Endothelial cell of umbilical vein (primary cell): ENCODE measurements around the gene TMEM121B. TPM values are rescaled to one million over a fixed set of nuclear protein-coding genes. Genes with fewer than 3 reads are reported as not detected.

Source experiments
- BruUV-seq: library from RNA; stranded (reverse); fragments of 400-500 nt; replicated peaks from 2 replicates; lab custom pipeline; 2021; lab: Mats Ljungman, UMichigan
- CTCF ChIA-PET: fragments of 300-600, 350-600 bp; sonication (Branson Sonifier 250); formaldehyde crosslinking; loops from one replicate; lab custom pipeline; 2021; ENCODE audit warnings: antibody characterized with exemption, inconsistent platforms; lab: Charles Lee
- POLR2A ChIA-PET: fragments of 300-600, 350-600 bp; sonication (Branson Sonifier 250); formaldehyde crosslinking; loops from one replicate; lab custom pipeline; 2021; ENCODE audit warnings: antibody characterized with exemption, inconsistent platforms; lab: Charles Lee
- DNase-seq: peaks from one replicate; pipeline ENCODE4 v3.0.0-alpha.2; 2011; ENCODE audit warnings: low read depth, low spot score
- FAIRE-seq: peaks from 2 replicates; lab custom pipeline; 2011; peaks lifted over from hg19 to GRCh38; lab: Jason Lieb, UNC
- H2AFZ ChIP-seq: 2 replicates; pipeline ENCODE4 v1.6.0; 2012; ENCODE audit warnings: low read depth, low read length, control low read depth, inconsistent platforms
- H3K27ac ChIP-seq: 2 replicates; pipeline ENCODE4 v1.5.1; 2011; ENCODE audit warnings: low read depth, mild to moderate bottlenecking, control low read depth, low read length, moderate library complexity; ENCODE audit not compliant: insufficient read depth
- H3K27me3 ChIP-seq, 2 experiments: 2 replicates each; pipeline versions ENCODE4 v1.6.0 to v1.6.1; 2011; ENCODE audit warnings: low read length in 2 of 2, mixed read lengths in 1 of 2; ENCODE audit not compliant: control insufficient read depth in 2 of 2, insufficient read depth in 2 of 2
- H3K36me3 ChIP-seq, 2 experiments: 2 replicates in 1 of 2; 3 replicates in 1 of 2; pipeline ENCODE4 v1.5.1; 2011; ENCODE audit warnings: low read length in 2 of 2, mild to moderate bottlenecking in 1 of 2, moderate library complexity in 1 of 2; ENCODE audit not compliant: control insufficient read depth in 2 of 2, insufficient read depth in 2 of 2; ENCODE audit errors: extremely low read depth in 1 of 2
- H3K4me1 ChIP-seq: 3 replicates; pipeline ENCODE4 v1.5.1; 2011; ENCODE audit warnings: mild to moderate bottlenecking, low read length; ENCODE audit not compliant: control insufficient read depth, insufficient read depth; ENCODE audit errors: extremely low read depth
- H3K4me2 ChIP-seq: 2 replicates; pipeline ENCODE4 v1.6.1; 2011; ENCODE audit warnings: low read length, control low read depth, mixed read lengths; ENCODE audit not compliant: insufficient read depth
- H3K4me3 ChIP-seq, 3 experiments: fragments of 200-600 bp in 1 of 3; sonication (generic), shearing (Covaris generic) in 1 of 3; replicated peaks in 1 of 3; 2 replicates each; pipeline ENCODE4 v1.5.1; 2011 to 2016; ENCODE audit warnings: control low read depth in 3 of 3, low read length in 3 of 3, mild to moderate bottlenecking in 2 of 3, inconsistent platforms in 1 of 3, low read depth in 1 of 3, moderate library complexity in 1 of 3; ENCODE audit not compliant: insufficient read depth in 1 of 3
- H3K79me2 ChIP-seq: 2 replicates; pipeline ENCODE4 v1.6.0; 2012; ENCODE audit warnings: low read length, inconsistent platforms; ENCODE audit not compliant: control insufficient read depth, insufficient read depth
- H3K9ac ChIP-seq: replicated peaks from 2 replicates; pipeline ENCODE3; 2011; ENCODE audit warnings: low read length, control low read depth; ENCODE audit not compliant: insufficient read depth; ENCODE audit errors: extremely low read depth
- H3K9me1 ChIP-seq: replicated peaks from 3 replicates; pipeline ENCODE4 v1.6.0; 2011; ENCODE audit warnings: mild to moderate bottlenecking, low read length; ENCODE audit not compliant: control insufficient read depth, insufficient read depth; ENCODE audit errors: extremely low read depth
- H3K9me3 ChIP-seq: replicated peaks from 2 replicates; pipeline ENCODE4 v1.5.1; 2012; ENCODE audit warnings: low read length, inconsistent platforms; ENCODE audit not compliant: control insufficient read depth, insufficient read depth
- H4K20me1 ChIP-seq: replicated peaks from 2 replicates; pipeline ENCODE3; 2011; ENCODE audit warnings: mild to moderate bottlenecking, low read length; ENCODE audit not compliant: control insufficient read depth, insufficient read depth; ENCODE audit errors: extremely low read depth
- EZH2 ChIP-seq: IDR thresholded peaks from 2 replicates; pipeline ENCODE4 v1.6.1; 2012; ENCODE audit warnings: borderline replicate concordance, low read depth, mild to moderate bottlenecking, moderate library complexity, low read length, inconsistent platforms; ENCODE audit not compliant: severe bottlenecking
- FOS ChIP-seq: IDR thresholded peaks from 2 replicates; pipeline ENCODE4 v1.6.1; 2011; ENCODE audit warnings: mild to moderate bottlenecking, low read length, moderate library complexity, borderline replicate concordance; ENCODE audit not compliant: insufficient read depth
- GATA2 ChIP-seq: IDR thresholded peaks from 2 replicates; pipeline ENCODE4 v1.7.0; 2011; ENCODE audit warnings: low read depth, mild to moderate bottlenecking, moderate library complexity, mixed read lengths, low read length; ENCODE audit not compliant: insufficient read length, insufficient read depth
- JUN ChIP-seq: IDR thresholded peaks from 2 replicates; pipeline ENCODE4 v1.6.1; 2011; ENCODE audit warnings: borderline replicate concordance, low read depth; ENCODE audit not compliant: insufficient read length, insufficient read depth
- MAX ChIP-seq: IDR thresholded peaks from 2 replicates; pipeline ENCODE4 v1.6.1; 2011; ENCODE audit not compliant: insufficient read depth, insufficient read length
- MYC ChIP-seq: IDR thresholded peaks from one replicate; pipeline ENCODE4 v1.6.1; 2011; ENCODE audit warnings: mild to moderate bottlenecking, low read depth, low read length
- POLR2A ChIP-seq: IDR thresholded peaks from 2 replicates; pipeline ENCODE4 v1.6.1; 2012; ENCODE audit warnings: low read depth, mild to moderate bottlenecking, control low read depth, low read length
- POLR2AphosphoS5 ChIP-seq: IDR thresholded peaks from 2 replicates; pipeline ENCODE4 v1.6.1; 2012; ENCODE audit warnings: low read depth, mild to moderate bottlenecking, control low read depth, low read length, moderate library complexity; ENCODE audit not compliant: insufficient read depth
- dilution Hi-C: fragments of 300-500 bp; cut with MboI; formaldehyde crosslinking; loops from one replicate; pipeline ENCODE4 v1.15.0; 2019; ENCODE audit warnings: low sequenced_read_pairs; ENCODE audit not compliant: extremely low pct_ligation_motif_present
- intact Hi-C: fragments of 100-400 bp; cut with micrococcal nuclease; formaldehyde crosslinking; loops from one replicate; pipeline ENCODE4 v1.10.0; 2022
- polyA plus RNA-seq, 4 experiments: library from polyadenylated mRNA; depleted of rRNA in 3 of 4; stranded (reverse) in 3 of 4; unstranded in 1 of 4; fragments of >200 nt; gene quantifications; 2 replicates each; pipeline versions ENCODE4 v1.2.1 to v1.2.3, GENCODE V29; 2011 to 2012; ENCODE audit warnings: missing spikeins in 1 of 4
- total RNA-seq: library from RNA; stranded (reverse); gene quantifications from 2 replicates; pipeline ENCODE4 v1.2.3, GENCODE V29; 2021
- TF ChIP-seq, protein P1 (sequence below), 2 donors: IDR thresholded peaks; 1 replicate in 1 of 2; 2 replicates in 1 of 2; pipeline ENCODE4 v1.5.1; 2011; ENCODE audit warnings: low read length in 2 of 2, mild to moderate bottlenecking in 2 of 2, moderate library complexity in 2 of 2, control low read depth in 1 of 2, inconsistent platforms in 1 of 2, low read depth in 1 of 2; ENCODE audit not compliant: insufficient read depth in 1 of 2; ENCODE audit errors: extremely low read depth in 1 of 2

The TMEM121B gene
- total and polyA plus RNA-seq, 2 donors (not counting 3 experiments of a cell fraction or from before 2014, with no cell fraction given): 0.18 to 0.33 TPM

DNA sequence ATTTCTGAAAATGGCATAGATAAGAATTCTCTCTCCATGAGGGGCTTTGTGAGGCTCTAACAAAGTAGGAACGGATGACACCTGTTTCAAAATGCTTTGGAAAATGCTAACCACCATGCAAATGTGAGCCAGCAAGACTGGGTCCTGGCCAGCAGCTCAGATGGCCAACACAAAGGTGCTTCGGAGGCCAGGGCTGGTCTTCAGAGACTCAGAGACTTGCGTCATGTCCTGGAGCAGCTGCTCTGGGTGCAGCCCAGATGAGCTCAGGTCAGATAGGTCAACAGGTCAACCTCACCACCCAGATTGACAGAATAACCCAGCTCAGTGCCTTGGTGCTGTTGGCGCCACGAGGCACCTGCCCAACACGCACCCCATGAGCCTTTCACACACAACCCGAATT is 12.0 kb upstream of the TMEM121B start:
- Histone ChIP-seq H3K27me3 (no peaks in the 10 kb centered on the region), H2AFZ (no peak overlapping the region), H3K4me3 (no peak overlapping the region), H3K9ac (no peak overlapping the region), H3K27ac (no peak overlapping the region), H3K79me2 (no peaks in the 10 kb centered on the region), H3K4me2 (no peak overlapping the region), H4K20me1 (no peaks in the 10 kb centered on the region), H3K36me3 (peaks cover 0 to 5% of the 10 kb centered on the region in 2 experiments), H3K4me1 (no peaks in the 10 kb centered on the region), H3K9me1 (no peaks in the 10 kb centered on the region), H3K9me3 (no peaks in the 10 kb centered on the region)
- ChIA-PET POLR2A (no interaction called here), CTCF (no interaction called here)
- dilution Hi-C loops: no loop called here
- intact Hi-C loops: no loop called here
- no peak for DNase-seq
- TF ChIP-seq POLR2AphosphoS5: no peak
- TF ChIP-seq POLR2A: no peak
- TF ChIP-seq GATA2: no peak
- no peak for TF ChIP-seq MAX
- TF ChIP-seq FOS: no peak
- no peak for TF ChIP-seq JUN
- TF ChIP-seq EZH2: no peak
- TF ChIP-seq MYC: no peak
- TF ChIP-seq, protein P1, sequence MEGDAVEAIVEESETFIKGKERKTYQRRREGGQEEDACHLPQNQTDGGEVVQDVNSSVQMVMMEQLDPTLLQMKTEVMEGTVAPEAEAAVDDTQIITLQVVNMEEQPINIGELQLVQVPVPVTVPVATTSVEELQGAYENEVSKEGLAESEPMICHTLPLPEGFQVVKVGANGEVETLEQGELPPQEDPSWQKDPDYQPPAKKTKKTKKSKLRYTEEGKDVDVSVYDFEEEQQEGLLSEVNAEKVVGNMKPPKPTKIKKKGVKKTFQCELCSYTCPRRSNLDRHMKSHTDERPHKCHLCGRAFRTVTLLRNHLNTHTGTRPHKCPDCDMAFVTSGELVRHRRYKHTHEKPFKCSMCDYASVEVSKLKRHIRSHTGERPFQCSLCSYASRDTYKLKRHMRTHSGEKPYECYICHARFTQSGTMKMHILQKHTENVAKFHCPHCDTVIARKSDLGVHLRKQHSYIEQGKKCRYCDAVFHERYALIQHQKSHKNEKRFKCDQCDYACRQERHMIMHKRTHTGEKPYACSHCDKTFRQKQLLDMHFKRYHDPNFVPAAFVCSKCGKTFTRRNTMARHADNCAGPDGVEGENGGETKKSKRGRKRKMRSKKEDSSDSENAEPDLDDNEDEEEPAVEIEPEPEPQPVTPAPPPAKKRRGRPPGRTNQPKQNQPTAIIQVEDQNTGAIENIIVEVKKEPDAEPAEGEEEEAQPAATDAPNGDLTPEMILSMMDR (IDR thresholded peaks at IDR 0.05; ENCODE audit: extremely low read depth in 1 of 2, insufficient read depth in 1 of 2, low read depth in 1 of 2, low read length in 2 of 2): no peak
- BruUV-seq: no TSS peak
- FAIRE-seq: no peak
